BE2C (cell line): ENCODE measurements around the gene DDX54.

Source experiments
- DNase-seq: peaks from one replicate; pipeline ENCODE4 v3.0.0-alpha.2; 2020
- H3K27me3 ChIP-seq: fragments of 250-450 bp; sonication (Bioruptor Pico); 2 replicates; pipeline ENCODE4 v1.5.1; 2020; ENCODE audit warnings: mild to moderate bottlenecking
- H3K36me3 ChIP-seq: fragments of 250-450 bp; sonication (Bioruptor Pico); 2 replicates; pipeline ENCODE4 v1.5.1; 2020; ENCODE audit warnings: mild to moderate bottlenecking
- H3K4me1 ChIP-seq: fragments of 250-450 bp; sonication (Bioruptor Pico); 2 replicates; pipeline ENCODE4 v1.5.1; 2020
- H3K4me3 ChIP-seq: 2 replicates; pipeline ENCODE4 v1.5.1; 2011; ENCODE audit warnings: low read depth, low read length
- H3K9me3 ChIP-seq: fragments of 250-450 bp; sonication (Bioruptor Pico); 2 replicates; pipeline ENCODE4 v1.5.1; 2020
- TF ChIP-seq, protein P1 (sequence below): IDR thresholded peaks from 2 replicates; pipeline ENCODE4 v1.5.1; 2012; ENCODE audit warnings: mild to moderate bottlenecking, low read depth, low read length

The DDX54 gene

GRCh38 chr12:113129664-113130456, 55.4 kb downstream of the DDX54 start:
- Histone ChIP-seq H3K4me3 (no peak overlapping the region; the same call in 1 of the 2 replicates), H3K27me3 (no peaks in the 10 kb centered on the region), H3K4me1 (peaks cover 2% of the 10 kb centered on the region; the same call in 1 of the 2 replicates), H3K9me3 (0 out of 2 replicates have a peak, but pooled peaks cover 3% of the 10 kb centered on the region), H3K36me3 (no peaks in the 10 kb centered on the region)
- DNase-seq: no peak
- TF ChIP-seq, protein P1, sequence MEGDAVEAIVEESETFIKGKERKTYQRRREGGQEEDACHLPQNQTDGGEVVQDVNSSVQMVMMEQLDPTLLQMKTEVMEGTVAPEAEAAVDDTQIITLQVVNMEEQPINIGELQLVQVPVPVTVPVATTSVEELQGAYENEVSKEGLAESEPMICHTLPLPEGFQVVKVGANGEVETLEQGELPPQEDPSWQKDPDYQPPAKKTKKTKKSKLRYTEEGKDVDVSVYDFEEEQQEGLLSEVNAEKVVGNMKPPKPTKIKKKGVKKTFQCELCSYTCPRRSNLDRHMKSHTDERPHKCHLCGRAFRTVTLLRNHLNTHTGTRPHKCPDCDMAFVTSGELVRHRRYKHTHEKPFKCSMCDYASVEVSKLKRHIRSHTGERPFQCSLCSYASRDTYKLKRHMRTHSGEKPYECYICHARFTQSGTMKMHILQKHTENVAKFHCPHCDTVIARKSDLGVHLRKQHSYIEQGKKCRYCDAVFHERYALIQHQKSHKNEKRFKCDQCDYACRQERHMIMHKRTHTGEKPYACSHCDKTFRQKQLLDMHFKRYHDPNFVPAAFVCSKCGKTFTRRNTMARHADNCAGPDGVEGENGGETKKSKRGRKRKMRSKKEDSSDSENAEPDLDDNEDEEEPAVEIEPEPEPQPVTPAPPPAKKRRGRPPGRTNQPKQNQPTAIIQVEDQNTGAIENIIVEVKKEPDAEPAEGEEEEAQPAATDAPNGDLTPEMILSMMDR: no peak

DNA sequence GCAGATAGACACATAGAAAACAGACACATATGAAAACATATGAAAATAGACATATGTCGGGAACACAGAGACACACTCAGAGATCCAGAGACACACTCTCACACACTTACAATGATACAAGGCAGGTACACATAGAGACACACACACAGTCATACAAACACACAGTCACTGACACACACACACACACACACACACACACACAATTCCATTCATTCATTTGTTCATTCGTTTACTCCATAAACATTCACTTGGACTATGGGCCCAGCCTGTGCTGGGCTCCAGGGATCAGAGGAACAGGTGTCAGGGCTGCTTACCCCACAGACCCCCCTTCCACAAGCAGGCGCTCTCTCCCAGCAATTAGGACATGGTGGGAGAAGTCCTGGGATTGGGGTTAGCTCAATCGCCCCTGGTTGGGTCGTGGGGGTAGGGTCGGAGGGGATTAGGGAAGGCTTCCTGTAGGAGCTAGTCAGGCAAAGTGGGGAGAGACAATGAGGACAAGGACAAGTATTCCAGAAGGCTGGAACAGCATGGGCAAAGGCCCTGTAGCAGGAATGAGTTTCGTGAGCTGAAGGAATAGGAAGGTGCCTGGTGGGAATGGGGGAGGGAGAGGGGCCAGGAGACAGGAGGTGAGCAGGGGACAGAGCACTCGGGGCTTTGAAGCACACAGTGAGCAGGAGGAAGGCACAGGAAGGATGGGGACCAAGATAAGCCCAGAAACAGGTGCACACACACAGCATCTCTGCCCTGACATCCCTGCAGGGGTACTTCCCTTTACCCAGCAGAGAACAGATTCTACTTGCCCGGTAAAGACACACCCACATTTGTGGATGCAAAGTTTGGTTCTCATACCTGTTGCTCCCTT, 56.2 kb downstream of the DDX54 start:
- no peak for DNase-seq
- H3K27me3 ChIP-seq: no peaks in the 10 kb centered on the region
- 0 out of 2 replicates have a peak, but pooled peaks cover 3% of the 10 kb centered on the region for H3K9me3 ChIP-seq
- TF ChIP-seq, protein P1: no peak
- no peaks in the 10 kb centered on the region for H3K36me3 ChIP-seq
- H3K4me1 ChIP-seq: peaks cover 2% of the 10 kb centered on the region; the same call in 1 of the 2 replicates
- H3K4me3 ChIP-seq: no peak overlapping the region

- H3K4me1 ChIP-seq: no peaks in the 10 kb centered on the region
- 0 out of 2 replicates have a peak, but pooled peaks cover 3% of the 10 kb centered on the region for H3K9me3 ChIP-seq
- no peak overlapping the region for H3K4me3 ChIP-seq
- DNase-seq: no peak
- H3K36me3 ChIP-seq: no peaks in the 10 kb centered on the region
- TF ChIP-seq, protein P1: no peak
- H3K27me3 ChIP-seq: no peaks in the 10 kb centered on the region
Observed at GRCh38 chr12:113127791-113128199, 57.5 kb downstream of the DDX54 start.

GRCh38 chr12:113120670-113121370, 64.5 kb downstream of the DDX54 start:
- TF ChIP-seq, protein P1: no peak
- no peaks in the 10 kb centered on the region for H3K36me3 ChIP-seq
- H3K4me3 ChIP-seq: no peak overlapping the region
- no peaks in the 10 kb centered on the region for H3K27me3 ChIP-seq
- 0 out of 2 replicates have a peak, but pooled peaks cover 3% of the 10 kb centered on the region for H3K9me3 ChIP-seq
- DNase-seq: no peak
- H3K4me1 ChIP-seq: no peaks in the 10 kb centered on the region

GRCh38 chr12:113119980-113120669, 65.2 kb downstream of the DDX54 start:
- no peaks in the 10 kb centered on the region for H3K9me3 ChIP-seq
- no peak for DNase-seq
- H3K4me1 ChIP-seq: no peaks in the 10 kb centered on the region
- TF ChIP-seq, protein P1: no peak
- no peak overlapping the region for H3K4me3 ChIP-seq
- H3K27me3 ChIP-seq: no peaks in the 10 kb centered on the region
- H3K36me3 ChIP-seq: no peaks in the 10 kb centered on the region
